ENCODE data around the gene DIP2C.

GRCh38 chr10:680745-681144 is 8.7 kb downstream of the DIP2C start:
- TF ChIP-seq, protein P1, sequence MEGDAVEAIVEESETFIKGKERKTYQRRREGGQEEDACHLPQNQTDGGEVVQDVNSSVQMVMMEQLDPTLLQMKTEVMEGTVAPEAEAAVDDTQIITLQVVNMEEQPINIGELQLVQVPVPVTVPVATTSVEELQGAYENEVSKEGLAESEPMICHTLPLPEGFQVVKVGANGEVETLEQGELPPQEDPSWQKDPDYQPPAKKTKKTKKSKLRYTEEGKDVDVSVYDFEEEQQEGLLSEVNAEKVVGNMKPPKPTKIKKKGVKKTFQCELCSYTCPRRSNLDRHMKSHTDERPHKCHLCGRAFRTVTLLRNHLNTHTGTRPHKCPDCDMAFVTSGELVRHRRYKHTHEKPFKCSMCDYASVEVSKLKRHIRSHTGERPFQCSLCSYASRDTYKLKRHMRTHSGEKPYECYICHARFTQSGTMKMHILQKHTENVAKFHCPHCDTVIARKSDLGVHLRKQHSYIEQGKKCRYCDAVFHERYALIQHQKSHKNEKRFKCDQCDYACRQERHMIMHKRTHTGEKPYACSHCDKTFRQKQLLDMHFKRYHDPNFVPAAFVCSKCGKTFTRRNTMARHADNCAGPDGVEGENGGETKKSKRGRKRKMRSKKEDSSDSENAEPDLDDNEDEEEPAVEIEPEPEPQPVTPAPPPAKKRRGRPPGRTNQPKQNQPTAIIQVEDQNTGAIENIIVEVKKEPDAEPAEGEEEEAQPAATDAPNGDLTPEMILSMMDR (IDR thresholded peaks at IDR 0.05), result no peak
- no peak for TF ChIP-seq POLR2A (IDR thresholded peaks at IDR 0.05)

Data from testis (tissue), 2 donors.